DND-41 (cell line): ENCODE results near the gene FHOD3.

Source experiments
- ATAC-seq: fragments of 200-7000 bp; cut with Tn5 transposase; 3 replicates; pipeline ENCODE4 v1.9.1; 2021; ENCODE audit warnings: low read depth; ENCODE audit not compliant: insufficient read depth
- DNase-seq: peaks from one replicate; pipeline ENCODE4 v3.0.0-alpha.2; 2020
- H2AFZ ChIP-seq: 2 replicates; pipeline ENCODE4 v1.6.0; 2012; ENCODE audit warnings: low read depth, low read length
- H3K27ac ChIP-seq: 2 replicates; pipeline ENCODE4 v1.5.1; 2012; ENCODE audit warnings: low read length, inconsistent platforms
- H3K27me3 ChIP-seq: fragments of 200-600 bp; sonication (generic); 2 replicates; pipeline ENCODE4 v1.6.0; 2012; ENCODE audit warnings: low read length, mild to moderate bottlenecking, inconsistent platforms; ENCODE audit not compliant: insufficient read depth, poor library complexity
- H3K36me3 ChIP-seq: 2 replicates; pipeline ENCODE4 v1.5.1; 2012; ENCODE audit warnings: low read length, inconsistent platforms; ENCODE audit not compliant: insufficient read depth
- H3K4me1 ChIP-seq: 2 replicates; pipeline ENCODE4 v1.5.1; 2012; ENCODE audit warnings: mild to moderate bottlenecking, low read length; ENCODE audit not compliant: insufficient read depth
- H3K4me2 ChIP-seq: 2 replicates; pipeline ENCODE4 v1.6.0; 2012; ENCODE audit warnings: mild to moderate bottlenecking, moderate library complexity, low read length, inconsistent platforms; ENCODE audit not compliant: insufficient read depth
- H3K4me3 ChIP-seq, 2 experiments: fragments of 200-600 bp in 1 of 2; shearing (Covaris generic) in 1 of 2; 2 replicates each; pipeline ENCODE4 v1.5.1; 2012 to 2016; ENCODE audit warnings: inconsistent platforms in 2 of 2, low read length in 2 of 2, mild to moderate bottlenecking in 2 of 2, low read depth in 1 of 2, moderate library complexity in 1 of 2
- H3K79me2 ChIP-seq: 2 replicates; pipeline ENCODE4 v1.6.0; 2012; ENCODE audit warnings: low read length, inconsistent platforms; ENCODE audit not compliant: insufficient read depth
- H3K9ac ChIP-seq: 2 replicates; pipeline ENCODE4 v1.6.0; 2012; ENCODE audit warnings: low read depth, mild to moderate bottlenecking, inconsistent platforms, low read length, moderate library complexity
- H3K9me3 ChIP-seq: 2 replicates; pipeline ENCODE4 v1.5.1; 2012; ENCODE audit warnings: low read length, moderate library complexity, mild to moderate bottlenecking, inconsistent platforms; ENCODE audit not compliant: insufficient read depth, severe bottlenecking
- H4K20me1 ChIP-seq: 2 replicates; pipeline ENCODE4 v1.6.0; 2012; ENCODE audit warnings: low read length; ENCODE audit not compliant: insufficient read depth
- EZH2 ChIP-seq: IDR thresholded peaks from 3 replicates; pipeline ENCODE4 v1.6.1; 2012; ENCODE audit warnings: borderline replicate concordance, low read depth, mild to moderate bottlenecking, moderate library complexity, low read length, inconsistent platforms; ENCODE audit not compliant: severe bottlenecking
- TF ChIP-seq, protein P1 (sequence below): IDR thresholded peaks from 2 replicates; pipeline ENCODE4 v1.5.1; 2012; ENCODE audit warnings: borderline replicate concordance, low read length, moderate library complexity, mild to moderate bottlenecking; ENCODE audit not compliant: poor library complexity, severe bottlenecking; ENCODE audit errors: extremely low read depth

Gene FHOD3

DNA sequence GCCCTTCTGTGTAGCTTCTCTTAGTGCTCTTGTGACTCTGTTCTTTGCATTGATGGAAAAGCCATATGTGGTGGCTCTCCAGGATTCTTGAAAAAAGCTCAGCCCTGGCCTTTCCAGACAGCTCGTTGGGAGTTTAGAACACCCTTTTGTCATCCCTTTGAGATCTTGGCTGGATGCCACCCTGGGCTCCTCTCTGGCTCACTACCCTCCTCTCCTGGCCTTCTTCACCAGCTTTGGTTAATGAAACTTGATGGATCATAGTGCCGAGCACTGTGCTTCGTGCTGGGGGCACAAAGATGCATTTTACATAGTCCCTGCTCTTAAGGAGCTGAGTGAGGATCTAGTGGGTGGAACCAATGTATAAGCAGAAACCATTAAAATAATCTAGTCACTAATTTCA, 15.6 kb upstream of the FHOD3 start:
- Histone ChIP-seq H3K4me2 (no peak overlapping the region), H3K36me3 (no peaks in the 10 kb centered on the region), H3K27me3 (peaks cover 18% of the 10 kb centered on the region), H3K79me2 (no peaks in the 10 kb centered on the region), H3K4me1 (no peaks in the 10 kb centered on the region), H3K9me3 (no peaks in the 10 kb centered on the region), H3K4me3 (no peak overlapping the region), H3K9ac (no peak overlapping the region), H2AFZ (no peak overlapping the region), H3K27ac (no peak overlapping the region), H4K20me1 (no peaks in the 10 kb centered on the region)
- DNase-seq = no peak
- TF ChIP-seq, protein P1, sequence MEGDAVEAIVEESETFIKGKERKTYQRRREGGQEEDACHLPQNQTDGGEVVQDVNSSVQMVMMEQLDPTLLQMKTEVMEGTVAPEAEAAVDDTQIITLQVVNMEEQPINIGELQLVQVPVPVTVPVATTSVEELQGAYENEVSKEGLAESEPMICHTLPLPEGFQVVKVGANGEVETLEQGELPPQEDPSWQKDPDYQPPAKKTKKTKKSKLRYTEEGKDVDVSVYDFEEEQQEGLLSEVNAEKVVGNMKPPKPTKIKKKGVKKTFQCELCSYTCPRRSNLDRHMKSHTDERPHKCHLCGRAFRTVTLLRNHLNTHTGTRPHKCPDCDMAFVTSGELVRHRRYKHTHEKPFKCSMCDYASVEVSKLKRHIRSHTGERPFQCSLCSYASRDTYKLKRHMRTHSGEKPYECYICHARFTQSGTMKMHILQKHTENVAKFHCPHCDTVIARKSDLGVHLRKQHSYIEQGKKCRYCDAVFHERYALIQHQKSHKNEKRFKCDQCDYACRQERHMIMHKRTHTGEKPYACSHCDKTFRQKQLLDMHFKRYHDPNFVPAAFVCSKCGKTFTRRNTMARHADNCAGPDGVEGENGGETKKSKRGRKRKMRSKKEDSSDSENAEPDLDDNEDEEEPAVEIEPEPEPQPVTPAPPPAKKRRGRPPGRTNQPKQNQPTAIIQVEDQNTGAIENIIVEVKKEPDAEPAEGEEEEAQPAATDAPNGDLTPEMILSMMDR = no peak
- TF ChIP-seq EZH2 = no peak
- no peak for ATAC-seq

- Histone ChIP-seq H3K4me2 (no peak overlapping the region), H3K79me2 (no peaks in the 10 kb centered on the region), H3K9me3 (no peaks in the 10 kb centered on the region), H3K9ac (no peak overlapping the region), H3K27me3 (peaks cover 14% of the 10 kb centered on the region), H3K4me3 (no peak overlapping the region), H4K20me1 (no peaks in the 10 kb centered on the region), H2AFZ (no peak overlapping the region), H3K4me1 (no peaks in the 10 kb centered on the region), H3K27ac (no peak overlapping the region), H3K36me3 (no peaks in the 10 kb centered on the region)
- TF ChIP-seq, protein P1 = no peak
- no peak for TF ChIP-seq EZH2
- DNase-seq (no peak), ATAC-seq (no peak)
Measured at GRCh38 chr18:36283448-36283847, 14.1 kb upstream of the FHOD3 start.

DNA sequence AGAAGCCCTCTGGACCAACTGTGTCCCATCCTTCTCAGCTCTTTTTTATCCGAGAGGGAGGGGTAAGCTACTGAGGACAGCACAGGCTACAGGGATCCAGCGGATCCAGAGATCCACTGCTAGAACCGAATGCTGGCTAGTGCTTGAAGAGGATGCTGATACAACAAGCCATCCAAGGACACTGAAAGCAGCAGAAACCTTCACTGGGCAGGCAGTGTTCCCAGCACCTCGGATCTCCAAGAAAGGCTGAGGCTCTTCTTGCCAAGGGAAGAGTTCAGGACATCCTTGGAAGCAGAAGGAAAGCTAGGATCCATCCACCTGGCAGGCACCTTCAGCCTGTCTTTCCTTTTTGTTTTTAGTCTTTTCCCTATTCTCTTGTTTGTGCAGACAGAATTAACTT, 13.2 kb upstream of the FHOD3 start:
- Histone ChIP-seq H3K9me3 (no peaks in the 10 kb centered on the region), H3K4me3 (no peak overlapping the region), H3K4me1 (no peaks in the 10 kb centered on the region), H3K4me2 (no peak overlapping the region), H2AFZ (no peak overlapping the region), H3K27ac (no peak overlapping the region), H3K79me2 (no peaks in the 10 kb centered on the region), H3K27me3 (peaks cover 8% of the 10 kb centered on the region), H3K9ac (no peak overlapping the region), H3K36me3 (no peaks in the 10 kb centered on the region), H4K20me1 (no peaks in the 10 kb centered on the region)
- DNase-seq = no peak
- ATAC-seq = no peak
- TF ChIP-seq EZH2 = no peak
- TF ChIP-seq, protein P1 = no peak

- DNase-seq (peak; percentile 45), ATAC-seq (peak; percentile 62; the same call in 1 of the 3 replicates)
- TF ChIP-seq, protein P1 = peak; percentile 87
- no peak for TF ChIP-seq EZH2
- no peaks in the 10 kb centered on the region for H4K20me1 ChIP-seq
- H3K79me2 ChIP-seq = no peaks in the 10 kb centered on the region
- no peaks in the 10 kb centered on the region for H3K4me1 ChIP-seq
- no peaks in the 10 kb centered on the region for H3K9me3 ChIP-seq
- no peak overlapping the region for H3K4me3 ChIP-seq
- peaks cover 8% of the 10 kb centered on the region for H3K27me3 ChIP-seq
- H3K4me2 ChIP-seq = no peak overlapping the region
- no peak overlapping the region for H3K27ac ChIP-seq
- no peaks in the 10 kb centered on the region for H3K36me3 ChIP-seq
- no peak overlapping the region for H2AFZ ChIP-seq
- H3K9ac ChIP-seq = no peak overlapping the region
Measured at GRCh38 chr18:36284671-36285295, 12.7 kb upstream of the FHOD3 start.
